ENCODE measurements around the gene MB. TPM values are rescaled to one million over a fixed set of nuclear protein-coding genes. Genes with fewer than 3 reads are reported as not detected.

MB gene
- polyA plus RNA-seq, 3 donors: 1.3 to 19.2 (median 16.2) TPM

DNA sequence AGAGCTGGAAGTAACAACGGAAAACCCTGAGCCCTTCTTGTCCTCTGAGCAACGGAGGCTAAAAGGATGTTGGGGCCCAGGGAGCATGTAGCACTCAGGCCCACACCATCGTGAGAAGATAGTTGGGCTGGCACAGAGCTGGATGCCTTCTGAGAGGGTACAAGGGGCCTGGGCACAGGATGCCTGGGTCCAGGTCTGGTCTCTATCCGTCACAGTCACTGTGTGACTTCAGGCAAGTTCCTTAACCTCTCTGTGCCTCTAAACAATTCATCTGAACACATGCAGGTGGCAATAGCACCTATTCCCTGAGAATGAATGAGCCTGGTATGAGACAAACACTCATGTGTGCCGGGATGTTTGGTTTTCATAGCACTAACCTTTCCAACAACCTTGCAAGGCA, 29.2 kb downstream of the MB start:
- WGBS, 3 donors: 65 to 70% (median 66%) methylated on average over 5 of the region's 5 CpGs
- no peak overlapping the region for H3K27ac ChIP-seq (ENCODE audit: low read depth, low read length)

DNA sequence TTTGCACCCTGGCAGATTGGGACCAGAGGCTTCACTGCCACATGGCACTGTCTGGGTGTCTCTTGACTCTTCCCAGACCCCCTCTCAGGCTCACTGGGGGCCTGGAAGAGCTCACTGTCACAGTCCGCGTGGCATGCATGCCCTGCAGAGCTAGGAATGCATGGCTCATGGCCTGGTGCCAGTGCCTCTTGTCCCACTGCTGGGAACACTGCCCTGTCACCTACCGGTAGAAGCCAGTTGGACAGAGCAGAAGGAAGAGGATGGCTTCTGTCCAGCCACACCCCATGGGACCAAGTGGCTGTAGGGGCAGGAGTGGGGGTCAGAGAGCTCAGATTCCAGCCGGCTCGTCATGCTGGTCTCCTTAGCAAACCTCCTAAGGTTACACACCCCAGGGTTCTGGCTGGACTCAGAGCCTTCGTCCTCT, 29.7 kb downstream of the MB start:
- no peak overlapping the region for H3K27ac ChIP-seq (ENCODE audit: low read depth, low read length)

DNA sequence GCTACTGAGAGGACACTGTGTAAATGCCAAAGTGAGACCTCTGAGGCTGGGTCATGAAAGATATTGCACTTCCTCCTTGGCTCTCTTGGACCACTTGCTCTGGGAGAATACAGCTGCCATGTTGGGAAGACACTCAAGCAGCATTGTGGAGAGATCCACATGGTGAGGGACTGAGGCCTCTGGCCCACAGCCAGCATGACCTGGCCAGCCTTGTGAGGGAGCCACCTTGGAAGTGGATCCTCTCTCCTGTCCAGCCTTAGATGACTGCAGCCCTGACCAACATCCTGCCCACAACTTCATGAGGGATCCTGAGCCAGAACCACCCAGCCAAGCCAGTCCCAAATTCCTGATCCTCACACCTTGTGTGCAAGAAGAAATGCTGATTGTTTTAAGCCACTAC, 30.4 kb downstream of the MB start:
- H3K27ac ChIP-seq (ENCODE audit: low read depth, low read length): no peak overlapping the region

More for the DNA sequence above, 29.7 kb downstream of the MB start:
- WGBS, 3 donors: 51 to 67% (median 52%) methylated on average over 6 of the region's 6 CpGs

DNA sequence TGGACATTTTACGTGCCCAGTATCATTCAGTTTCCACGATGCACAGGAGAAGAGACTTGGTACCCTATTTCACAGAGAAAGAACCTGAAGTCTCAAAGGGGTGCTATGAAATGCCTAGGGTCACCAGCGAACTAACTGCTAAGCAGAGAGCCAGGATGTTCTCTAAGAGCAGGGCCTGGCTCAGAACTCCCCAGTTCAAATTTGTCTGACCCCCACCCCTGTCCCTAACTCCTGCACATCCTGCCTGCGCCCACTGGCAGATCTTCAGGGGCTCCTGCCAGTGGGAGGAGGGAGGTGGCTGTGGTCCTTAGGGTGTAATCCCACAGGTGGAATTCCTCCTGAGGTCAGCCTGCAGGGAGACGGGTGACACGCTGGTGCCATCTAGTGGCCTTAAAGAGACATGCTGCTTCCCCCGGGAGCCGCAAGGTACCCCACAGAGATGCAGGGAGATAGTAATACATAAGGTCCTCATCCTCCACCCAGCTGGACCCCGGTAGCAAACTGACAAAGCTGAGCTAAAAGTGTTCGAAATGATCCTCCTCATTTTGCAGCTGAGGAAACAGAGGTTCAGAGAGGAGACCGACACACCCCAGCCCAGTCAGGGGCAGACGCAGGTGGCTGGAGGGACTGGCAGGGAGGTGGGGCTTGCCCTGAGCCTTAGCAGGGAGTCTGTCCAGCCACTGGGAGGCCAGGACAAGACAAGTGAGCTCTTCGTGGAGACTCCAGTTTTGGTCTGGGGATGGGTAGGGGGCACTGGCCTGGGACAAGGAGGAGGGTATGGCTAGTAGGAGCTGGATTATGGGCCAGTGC, 34.1 kb downstream of the MB start:
- WGBS, 3 donors: 26 to 30% (median 28%) methylated on average over 13 of the region's 13 CpGs
- H3K27ac ChIP-seq (ENCODE audit: low read depth, low read length): no peak overlapping the region

DNA sequence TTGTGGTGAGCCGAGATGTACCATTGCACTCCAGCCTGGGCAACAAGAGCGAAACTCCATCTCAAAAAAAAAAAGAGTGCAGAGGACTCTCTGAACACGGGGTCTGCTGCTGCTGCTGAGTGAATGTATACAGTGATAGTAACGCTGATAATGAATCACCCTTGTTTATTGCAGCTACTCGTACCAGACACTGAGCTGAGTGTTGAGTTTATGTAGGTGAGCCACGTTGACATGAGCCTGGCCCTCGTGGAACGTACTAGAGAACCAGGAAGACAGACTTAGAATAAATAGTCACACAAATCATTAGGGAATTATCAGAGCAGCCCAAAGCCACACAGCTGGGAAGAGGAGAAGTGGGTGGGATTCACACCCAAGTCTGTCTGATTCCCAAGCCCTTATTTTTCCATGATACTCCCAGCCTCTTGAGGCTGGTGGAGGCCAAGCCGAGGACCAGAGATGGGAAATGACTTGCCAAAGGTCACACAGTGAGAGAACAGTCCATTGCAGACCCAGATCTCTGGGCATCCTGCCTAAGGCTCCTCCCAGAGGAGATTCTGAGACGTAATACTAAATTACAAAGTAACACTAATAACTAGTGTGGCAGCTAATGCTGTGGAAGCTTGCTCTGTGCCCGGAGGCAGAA, 34.8 kb downstream of the MB start:
- WGBS, 3 donors: 62 to 72% (median 71%) methylated on average over 11 of the region's 11 CpGs
- no peak overlapping the region for H3K27ac ChIP-seq (ENCODE audit: low read depth, low read length)

DNA sequence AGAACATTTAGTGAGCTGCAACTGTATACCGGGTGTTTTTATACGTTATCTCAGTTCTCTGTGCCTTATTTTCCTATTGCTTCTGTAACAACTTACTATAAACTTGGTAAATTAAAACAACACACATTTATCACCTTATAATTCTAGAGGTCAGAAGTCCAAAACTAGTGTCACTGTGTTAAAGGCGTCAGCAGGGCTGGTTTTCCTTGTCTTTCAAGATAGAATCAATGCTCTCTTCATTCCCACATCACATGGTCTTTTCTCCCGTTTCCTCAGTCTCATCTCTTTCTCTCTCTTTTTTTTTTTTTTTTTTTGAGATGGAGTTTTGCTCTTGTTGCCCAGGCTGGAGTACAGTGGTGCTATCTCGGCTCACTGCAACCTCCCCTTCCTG, 36.1 kb downstream of the MB start:
- 83 to 90% (median 84%) methylated on average over 5 of the region's 5 CpGs for WGBS, 3 donors
- no peak overlapping the region for H3K27ac ChIP-seq (ENCODE audit: low read depth, low read length)

DNA sequence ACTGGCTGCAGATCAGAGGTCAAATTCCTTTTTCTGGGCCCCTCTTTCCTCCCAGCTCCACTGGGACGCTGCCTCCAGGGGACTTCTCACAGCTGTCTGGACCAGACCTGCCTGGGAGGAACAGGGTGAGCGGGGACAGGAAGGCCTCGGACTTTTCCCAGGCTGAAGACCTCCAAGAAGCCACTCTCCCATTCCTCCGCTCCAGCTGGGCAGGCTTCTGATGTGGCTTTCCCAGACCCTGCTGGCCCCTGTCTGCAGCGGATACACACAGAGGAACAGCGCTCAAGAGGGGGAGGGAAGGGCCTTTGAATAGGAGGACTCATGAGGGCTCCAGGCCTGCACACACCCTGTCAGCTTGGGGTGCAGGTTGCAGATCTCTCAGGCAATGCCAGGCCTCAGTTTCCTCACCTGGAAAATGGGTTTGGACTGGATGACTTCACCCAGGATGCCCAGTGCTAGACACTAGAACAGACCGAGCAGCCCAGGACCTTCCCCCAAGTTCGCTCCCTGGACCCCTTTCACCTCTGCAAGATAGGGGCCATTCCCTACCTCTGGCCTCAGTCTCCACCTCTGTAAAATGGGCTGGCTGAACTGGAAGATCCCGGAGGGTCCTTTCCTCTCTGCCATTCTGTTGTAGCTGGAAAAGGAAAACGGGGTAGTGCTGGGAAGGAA, 36.6 kb downstream of the MB start:
- WGBS, 3 donors: 79 to 84% (median 84%) methylated on average over 10 of the region's 10 CpGs
- H3K27ac ChIP-seq (ENCODE audit: low read depth, low read length): no peak overlapping the region

DNA sequence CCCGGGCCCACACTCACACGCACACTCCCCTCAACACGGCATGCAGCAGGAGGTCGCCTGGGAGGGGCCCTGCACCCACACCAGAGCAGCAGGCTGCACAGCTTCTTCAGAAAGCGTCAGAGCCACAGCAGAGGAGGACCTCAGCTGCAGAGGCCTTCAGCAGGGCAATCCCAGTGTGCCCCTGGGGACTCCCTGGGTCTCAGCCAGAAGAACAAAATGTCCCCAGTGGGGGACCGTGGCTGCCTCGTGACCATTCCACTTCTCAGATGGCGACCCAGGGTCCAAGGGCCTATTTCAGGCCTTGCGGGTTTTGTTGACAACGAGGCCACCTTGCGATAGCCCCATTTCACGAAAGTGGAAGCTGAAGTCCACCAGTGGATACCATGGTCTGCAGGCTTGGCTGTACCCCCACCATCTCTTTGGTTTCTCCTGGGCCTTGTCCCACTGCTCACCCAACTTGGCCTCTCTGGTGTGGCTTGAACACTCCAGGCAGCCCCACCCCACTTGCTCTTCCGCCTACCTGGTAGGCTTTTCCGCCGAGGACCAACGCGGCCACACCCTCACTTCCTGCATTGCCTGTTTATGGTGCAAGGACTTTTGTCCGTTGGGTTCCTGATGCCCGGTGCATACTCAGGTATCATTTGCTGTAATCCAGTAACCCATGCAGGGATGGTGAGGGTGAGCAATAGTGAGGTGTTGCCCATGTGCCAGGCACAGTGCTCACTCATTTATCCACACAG, 38.1 kb downstream of the MB start:
- 71 to 84% (median 81%) methylated on average over 19 of the region's 19 CpGs for WGBS, 3 donors
- H3K27ac ChIP-seq (ENCODE audit: low read depth, low read length): no peak overlapping the region

DNA sequence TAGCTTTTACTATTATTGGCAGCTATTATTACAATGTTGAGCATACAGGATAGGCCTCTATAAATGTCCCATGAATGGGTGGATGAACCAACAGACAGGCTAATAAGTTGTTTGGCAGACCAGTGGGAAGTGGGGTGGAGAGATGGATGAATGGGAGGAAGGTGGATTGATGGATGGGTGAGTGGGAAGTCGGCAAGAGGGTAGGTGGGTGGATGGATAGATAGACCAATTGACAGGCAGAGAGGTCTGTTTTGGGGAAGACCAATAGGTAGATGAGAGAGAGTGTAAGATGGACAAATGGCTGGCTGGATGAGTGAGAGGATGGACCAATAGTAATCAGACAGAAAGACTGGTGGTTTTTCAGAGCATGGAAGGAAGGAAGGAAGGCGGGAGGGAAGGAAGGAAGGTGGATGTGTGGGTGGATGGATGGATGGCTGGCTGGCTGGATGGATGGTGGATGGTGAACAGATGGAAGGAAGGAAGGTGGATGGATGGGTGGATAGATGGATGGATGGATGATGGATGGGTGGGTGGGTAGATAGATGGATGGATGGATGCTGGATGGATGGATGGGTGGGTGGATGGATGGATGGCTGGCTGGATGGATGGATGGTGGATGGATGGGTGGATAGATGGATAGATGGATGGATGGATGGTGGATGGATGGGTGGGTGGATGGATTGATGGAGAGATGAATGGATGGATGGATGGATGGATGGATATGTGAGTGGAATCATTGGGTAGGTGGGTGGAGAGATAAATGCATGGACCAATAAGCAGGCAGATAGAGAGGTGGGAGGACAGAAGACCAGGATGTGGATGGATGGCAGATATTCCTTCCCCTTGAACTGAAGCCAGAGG, 39.1 kb downstream of the MB start:
- 80 to 90% (median 85%) methylated on average over 2 of the region's 2 CpGs for WGBS, 3 donors

DNA sequence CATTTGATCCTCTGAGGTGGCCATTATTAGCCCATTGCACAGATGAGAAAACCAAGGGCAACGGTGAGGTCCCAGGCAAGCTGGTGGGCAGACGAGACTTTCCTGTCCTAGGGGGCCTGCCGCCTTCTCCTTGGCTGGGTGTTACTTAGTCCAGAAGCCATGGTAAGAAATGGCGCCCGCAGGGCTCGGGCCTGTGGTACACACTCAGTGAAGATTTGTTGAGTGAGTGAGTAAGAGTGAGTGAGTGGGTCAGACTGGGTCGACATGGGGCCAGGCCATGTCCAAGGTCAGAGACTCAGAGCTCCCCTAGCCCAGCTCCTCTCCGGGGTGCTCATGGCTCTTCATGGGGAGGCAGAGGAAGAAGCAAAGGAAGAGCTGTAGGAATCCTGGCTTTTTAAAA, 40.5 kb downstream of the MB start:
- H3K27ac ChIP-seq (ENCODE audit: low read depth, low read length): no peak overlapping the region
- WGBS, 3 donors: 86 to 97% (median 88%) methylated on average over 8 of the region's 8 CpGs

More for the DNA sequence above, 39.1 kb downstream of the MB start:
- no peak overlapping the region for H3K27ac ChIP-seq (ENCODE audit: low read depth, low read length)

DNA sequence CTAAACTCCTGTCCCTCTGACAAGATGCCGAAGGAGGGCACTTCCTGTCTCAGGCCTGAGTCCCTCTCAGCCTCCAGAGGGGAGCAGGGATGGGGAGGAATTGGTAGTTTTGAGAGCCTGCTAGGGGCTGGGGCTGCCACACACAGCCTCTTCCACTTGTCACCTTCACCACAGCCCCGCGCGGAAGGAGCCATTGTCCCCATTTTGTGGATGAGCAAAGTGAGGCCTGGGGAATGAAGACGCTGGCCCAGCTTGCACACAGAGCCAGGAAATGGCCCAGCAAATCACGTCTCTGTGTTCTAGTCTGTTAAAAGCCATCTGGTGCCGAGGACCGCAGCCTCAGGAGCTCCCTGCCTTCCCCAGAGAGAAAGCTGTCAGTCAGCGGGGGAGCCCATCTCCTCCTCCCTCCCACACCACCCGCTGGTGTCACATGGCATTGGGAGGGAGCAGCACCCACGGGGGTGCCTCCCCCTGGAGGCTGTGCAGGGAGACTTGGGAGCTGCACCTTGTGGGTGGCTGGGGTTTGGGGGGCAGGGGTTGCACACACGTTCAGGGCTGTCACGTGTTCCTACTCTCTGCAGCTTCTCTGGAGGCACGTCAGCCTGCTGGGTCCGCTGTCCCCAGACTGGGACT, 41.9 kb downstream of the MB start:
- no peak overlapping the region for H3K27ac ChIP-seq (ENCODE audit: low read depth, low read length)
- 48 to 53% (median 52%) methylated on average over 15 of the region's 15 CpGs for WGBS, 3 donors

DNA sequence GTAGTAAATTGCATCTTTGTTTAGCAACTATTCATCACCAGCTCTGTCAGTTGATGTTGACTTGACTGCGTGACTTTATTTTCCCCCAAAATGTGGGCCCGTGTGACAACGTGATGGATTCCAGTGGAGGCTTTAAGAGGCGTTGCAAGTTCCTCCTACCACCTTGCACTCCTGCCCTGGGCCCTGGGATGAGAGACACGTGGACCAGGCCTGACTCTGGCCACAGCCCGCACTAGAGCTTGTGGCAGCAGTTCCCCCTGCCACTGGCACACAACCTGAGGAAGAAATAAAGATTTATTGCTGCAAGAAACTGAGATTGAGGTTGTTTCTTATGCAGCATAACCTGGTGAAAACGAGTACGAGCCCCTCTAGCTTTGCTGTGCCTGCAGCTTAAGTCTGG, 44.6 kb downstream of the MB start:
- H3K27ac ChIP-seq (ENCODE audit: low read depth, low read length): no peak overlapping the region
- WGBS, 3 donors: 70 to 79% (median 74%) methylated on average over 8 of the region's 8 CpGs

DNA sequence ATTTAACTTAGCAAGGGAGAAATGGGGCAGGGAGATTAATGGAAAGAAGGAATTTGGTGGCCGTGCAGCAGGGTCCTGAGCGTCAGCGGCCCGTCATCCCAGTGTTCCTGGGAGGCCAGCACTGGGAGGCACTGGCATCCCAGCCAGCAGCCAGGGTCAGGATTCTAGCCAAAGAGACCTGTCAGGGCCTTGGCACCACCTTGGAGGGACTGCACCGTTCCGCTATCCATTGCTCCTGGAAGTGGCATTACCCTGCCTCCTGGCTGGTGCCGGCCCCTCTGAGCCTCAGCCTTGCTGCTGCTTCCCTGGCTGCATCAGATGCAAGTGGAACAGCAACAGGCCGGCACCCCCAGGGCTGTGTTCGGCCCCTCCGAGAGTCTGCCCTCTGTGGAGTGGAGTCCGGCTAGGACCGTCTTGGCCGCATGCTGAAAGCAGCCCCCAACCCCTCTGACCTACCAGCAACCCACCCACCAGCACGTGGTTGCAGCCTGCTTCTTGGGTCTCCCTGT, 46.4 kb downstream of the MB start:
- 87 to 93% (median 91%) methylated on average over 14 of the region's 14 CpGs for whole genome bisulfite sequencing, 3 donors

DNA sequence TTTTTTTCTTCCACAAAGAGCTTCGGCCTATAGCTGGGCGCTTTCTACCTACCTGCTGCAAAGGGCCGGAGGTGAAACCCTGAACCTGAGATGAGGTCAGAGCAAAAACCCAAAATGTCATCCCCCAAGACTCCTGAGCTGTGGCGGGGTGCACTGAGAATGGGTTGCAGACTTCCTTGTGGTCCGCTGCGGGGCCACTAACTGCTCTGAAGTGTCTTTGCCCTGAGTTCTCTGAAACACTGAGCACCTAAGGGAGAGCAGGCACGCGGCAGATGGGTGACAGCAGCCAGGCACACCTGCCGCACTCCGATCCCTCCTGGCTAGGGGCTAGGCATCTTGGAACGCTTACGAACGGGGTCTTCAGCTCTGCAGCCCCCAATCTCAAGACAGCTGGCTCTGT, 47.2 kb downstream of the MB start:
- no peak overlapping the region for H3K27ac ChIP-seq (ENCODE audit: low read depth, low read length)
- WGBS, 3 donors: 92 to 95% (median 94%) methylated on average over 13 of the region's 13 CpGs

More for the DNA sequence above, 46.4 kb downstream of the MB start:
- no peak overlapping the region for H3K27ac ChIP-seq (ENCODE audit: low read depth, low read length)

DNA sequence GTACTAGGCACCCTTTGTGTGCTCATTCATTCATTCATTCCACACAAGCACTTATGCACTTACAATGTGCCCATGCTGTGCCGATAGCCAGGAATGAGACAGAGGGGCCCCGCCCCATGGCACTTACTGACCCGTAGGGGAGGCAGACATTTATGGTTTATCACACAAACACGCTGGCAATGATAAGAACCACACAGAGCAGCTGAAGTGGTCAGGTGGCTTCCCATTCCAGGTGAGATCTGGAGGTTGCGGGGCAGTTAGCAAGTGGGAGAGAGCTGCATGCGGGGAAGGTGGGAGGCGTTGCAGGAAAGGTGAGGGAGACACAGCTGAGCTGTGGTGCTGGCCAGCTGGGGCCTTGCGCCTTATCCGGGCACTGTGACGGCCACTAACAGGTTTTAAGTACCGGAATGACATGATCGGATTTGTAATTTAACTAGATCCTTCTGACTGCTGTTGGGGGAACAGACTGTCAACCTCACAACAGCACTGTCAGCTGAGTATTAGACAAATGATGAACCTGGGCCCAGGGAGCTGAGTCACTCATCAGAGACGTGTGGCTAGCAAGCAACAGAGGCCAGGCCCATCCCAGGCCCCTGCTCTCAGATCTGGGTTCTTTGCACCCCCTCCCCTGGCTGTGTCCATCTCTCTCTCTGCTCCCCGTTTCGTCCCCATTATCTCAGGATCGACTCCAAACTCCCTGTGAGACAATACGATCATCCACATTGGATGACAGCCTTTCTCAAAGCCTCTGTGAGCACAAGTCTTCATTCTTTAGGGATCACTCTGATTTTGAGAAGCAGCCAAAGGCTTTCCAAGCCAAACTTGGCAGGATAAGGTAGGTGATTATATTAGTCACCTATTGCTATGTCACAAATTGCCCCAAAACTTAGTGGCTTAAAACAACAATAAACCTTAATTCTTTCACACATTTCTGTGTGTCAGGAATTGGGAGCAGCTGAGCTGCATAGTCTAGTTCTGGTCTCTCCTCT, 48.1 kb downstream of the MB start:
- 42 to 85% (median 82%) methylated on average over 17 of the region's 17 CpGs for WGBS, 3 donors
- no peak overlapping the region for H3K27ac ChIP-seq (ENCODE audit: low read depth, low read length)

Measured in adipose tissue (tissue), 3 donors.